Measurements from ENCODE around the gene SRSF3.
"Not testable (repeated sequence)": the region's sequence is repeated elsewhere in the genome, so short reads cannot be mapped to it uniquely, and the experiment has no call there.

Gene SRSF3

DNA sequence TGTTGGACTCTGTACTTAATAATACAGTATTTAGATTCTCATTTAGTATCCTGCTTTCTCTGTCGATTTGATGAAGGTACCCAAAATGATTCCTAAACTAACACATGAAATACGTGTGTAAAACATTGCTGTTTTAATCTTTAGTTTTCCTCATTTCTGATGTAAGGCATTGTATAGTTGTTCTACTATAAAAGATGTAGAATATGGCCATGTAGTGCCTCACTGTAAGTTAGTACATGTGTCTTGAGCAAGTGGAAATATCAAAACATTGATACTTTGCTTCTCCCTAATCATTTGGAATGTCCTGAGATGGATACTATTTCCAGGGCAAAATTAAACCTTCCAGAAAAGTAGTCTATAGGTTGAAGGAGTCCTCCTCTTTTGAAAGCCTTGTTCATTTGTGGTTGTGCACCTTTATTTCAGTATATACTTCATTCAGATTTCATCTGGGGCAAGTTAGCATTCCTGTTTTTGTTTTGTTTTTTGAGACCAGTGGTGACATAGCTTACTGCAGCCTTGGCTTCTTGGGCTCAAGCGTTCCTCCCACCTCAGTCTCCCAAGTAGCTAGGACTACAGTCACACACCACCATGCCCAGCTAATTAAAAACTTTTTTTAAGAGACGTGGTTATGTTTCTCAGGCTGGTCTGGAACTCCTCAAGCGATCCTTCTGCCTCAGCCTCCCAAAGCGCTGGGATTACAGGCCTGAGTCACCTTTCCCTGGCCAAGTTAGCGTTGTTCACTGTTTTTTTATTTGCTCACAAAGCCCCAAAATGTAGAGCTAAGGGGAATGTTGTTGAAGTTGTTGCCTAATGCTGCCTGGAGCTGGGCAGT is 11.6 kb downstream of the SRSF3 start:
- no peak for DNase-seq

DNA sequence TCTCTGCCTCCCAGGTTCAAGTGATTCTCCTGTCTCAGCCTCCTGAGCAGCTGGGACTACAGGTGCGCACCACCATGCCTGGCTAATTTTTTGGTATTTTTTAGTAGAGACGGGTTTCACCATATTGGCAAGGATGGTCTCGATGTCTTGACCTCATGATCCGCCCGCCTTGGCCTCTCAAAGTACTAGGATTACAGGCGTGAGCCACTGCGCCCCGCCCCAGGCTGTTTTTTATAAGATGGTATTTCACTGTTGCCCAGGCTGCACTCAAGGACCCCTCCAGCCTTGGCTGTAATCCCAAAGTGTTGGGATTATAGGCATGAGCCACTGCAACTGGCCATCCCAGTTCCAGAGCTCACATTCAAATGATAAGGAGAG is 13.1 kb downstream of the SRSF3 start:
- not testable (repeated sequence) for DNase-seq

DNA sequence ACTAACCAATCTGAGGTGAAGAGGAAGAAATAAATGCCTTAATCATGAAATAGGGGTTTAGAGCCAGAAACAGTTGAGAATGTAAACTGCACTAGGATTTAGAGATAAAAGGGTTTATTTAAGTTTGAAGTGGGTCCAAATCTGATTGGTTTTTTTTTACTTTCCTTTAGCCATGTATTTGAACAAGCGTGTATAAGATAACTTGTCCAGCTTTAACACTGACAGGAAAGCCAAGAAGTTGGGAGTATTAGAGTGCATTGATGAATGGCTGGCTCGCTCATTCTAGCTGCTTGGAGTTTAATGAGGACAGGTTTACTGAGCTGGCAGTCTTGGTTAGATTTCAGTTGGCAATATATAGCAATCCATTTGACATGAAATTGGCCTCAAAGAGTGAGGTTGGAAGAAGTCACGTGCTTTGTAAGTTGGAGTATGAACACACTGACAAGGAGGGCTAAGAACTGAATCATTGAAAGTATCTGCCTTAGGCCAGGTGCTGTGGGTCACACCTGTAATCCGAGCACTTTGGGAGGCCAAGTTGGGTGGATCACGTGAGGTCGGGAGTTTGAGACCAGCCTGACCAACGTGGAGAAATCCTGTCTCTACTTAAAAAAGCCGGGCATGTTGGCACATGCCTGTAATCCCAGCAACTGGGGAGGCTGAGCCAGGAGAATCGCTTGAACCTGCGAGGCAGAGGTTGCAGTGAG is 13.7 kb downstream of the SRSF3 start:
- DNase-seq, result no peak

GRCh38 chr6:36608788-36609563 is 14.8 kb downstream of the SRSF3 start:
- no peak for DNase-seq

DNA sequence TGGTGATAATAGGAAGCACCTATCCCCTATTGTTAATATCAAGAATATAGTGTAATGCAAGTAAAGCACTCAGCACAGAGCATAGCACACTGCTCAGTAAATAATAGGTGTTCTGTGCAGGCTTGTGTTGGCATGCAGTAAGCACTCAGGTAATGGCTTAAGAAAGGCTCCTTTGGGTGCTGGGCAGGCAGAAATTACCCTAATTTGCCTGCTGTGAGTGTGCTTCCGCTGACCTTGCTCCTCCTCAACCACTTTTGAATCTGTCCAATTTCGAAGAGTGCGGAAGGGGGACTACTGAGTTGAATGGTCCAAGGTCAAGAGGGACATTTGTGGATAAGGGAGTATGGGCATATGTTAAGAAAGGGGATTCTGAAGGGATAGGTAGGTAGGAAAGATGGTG is 15.4 kb downstream of the SRSF3 start:
- DNase-seq, result no peak

DNA sequence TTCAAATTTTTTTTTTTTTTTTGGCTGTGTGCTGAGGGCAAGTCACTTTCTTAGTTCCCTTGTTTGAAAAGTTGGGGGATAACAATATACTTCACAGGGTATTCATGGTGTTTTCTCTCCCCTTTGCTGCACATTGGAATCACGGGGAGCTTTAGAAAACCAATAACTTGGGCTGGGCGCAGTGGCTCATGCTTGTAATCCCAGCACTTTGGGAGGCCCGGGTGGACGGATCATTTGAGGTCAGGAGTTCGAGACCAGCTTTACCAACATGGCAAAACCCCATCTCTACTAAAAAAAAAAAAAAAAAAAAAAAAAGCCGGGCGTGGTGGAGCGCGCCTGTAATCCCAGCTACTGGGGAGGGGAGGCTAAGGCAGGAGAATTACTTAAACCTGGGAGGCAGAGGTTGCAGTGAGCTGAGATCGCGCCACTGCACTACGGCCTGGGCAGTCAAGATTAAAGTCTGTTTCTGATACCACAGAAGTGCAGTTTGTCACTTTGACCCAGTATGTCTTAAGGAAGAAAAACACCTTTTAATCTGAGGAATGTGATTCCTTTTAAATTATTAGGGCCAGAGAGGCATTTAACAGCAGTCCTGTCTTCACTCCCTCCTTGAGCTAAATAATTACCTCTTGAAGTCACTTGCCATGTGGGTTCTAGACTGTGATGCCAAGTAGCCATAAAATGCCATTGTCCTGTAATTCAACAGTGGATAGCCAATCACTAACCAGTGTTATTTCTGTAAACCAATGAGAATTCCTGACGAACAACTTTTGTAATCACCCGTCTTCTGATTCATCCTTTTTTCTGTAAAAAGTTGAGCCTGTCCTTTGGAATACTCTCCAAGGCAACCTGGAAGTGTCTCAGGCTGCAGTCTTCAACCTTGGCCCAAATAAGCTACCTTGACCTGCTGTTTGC is 16.1 kb downstream of the SRSF3 start:
- DNase-seq, result no peak

GRCh38 chr6:36610956-36611336 is 16.8 kb downstream of the SRSF3 start:
- DNase-seq, result no peak

GRCh38 chr6:36611679-36612078 is 17.5 kb downstream of the SRSF3 start:
- DNase-seq, result not testable (repeated sequence)

- no peak for DNase-seq
These were observed 18.0 kb downstream of the SRSF3 start for GRCh38 chr6:36612101-36612625.

DNA sequence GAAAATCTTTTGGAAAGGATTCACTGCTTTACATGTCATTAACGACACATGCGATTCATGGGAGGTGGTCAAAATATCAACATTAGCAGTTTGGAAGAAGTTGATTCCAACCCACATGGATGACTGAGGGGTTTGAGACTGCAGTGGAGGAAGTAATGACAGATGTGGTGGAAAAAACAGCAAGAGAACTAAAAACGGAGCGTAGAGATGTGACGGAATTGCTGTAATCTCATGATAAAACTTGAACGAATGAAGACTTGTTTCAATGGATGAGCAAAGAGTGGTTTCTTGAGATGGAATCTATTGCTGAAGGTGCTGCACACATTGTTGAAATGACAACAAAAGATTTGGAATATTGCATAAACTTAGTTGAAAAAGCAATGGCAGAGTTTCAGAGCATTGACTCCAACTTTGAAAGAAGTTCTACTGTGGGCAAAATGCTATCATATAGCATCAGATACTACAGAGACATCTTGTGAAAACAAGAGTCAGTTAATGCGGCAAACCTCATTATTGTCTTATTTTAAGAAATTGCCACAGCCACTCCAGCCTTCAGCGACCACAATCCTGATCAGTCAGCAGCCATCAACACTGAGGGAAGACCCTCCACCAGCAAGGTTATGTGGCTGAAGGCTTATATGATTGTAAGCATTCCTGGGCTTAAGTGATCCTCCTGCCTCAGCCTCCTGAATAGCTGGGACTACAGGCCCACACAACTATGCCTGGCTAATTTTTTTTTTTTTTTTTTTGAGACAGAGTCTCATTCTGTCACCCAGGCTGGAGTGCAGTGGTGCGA is 19.2 kb downstream of the SRSF3 start:
- no peak for DNase-seq

DNA sequence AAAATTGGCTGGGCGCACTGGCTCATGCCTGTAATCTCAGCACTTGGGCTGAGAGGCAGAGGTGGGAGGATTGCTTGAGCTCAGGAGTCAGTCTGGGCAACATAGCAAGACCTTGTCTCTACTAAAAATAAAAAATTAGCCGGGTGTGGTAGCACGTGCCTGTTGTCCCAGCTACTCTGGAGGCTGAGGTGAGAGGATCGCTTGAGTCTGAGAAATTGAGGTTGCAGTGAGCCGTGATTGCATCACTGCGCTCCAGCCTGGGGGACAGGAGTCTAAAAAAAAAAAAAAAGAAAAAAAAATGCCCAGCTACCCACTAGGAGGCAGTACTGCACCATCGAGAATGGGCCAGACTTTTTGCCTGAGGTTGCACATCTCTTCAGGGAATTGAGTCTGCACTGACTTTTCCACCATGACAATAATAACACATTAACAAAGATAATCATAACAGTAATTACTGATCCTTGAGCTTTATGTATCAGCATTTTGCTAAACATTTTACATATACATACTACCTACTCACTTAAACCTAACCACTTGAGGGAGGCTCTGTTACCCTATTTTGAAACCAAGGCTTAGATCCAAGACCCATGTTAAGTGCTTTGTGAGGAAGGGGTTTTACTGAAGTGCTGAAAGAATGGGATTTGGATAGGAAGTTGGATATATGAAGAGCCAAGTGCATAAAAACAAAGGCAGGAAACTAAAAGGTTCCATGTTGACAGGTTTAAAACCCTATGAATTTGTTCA is 21.0 kb downstream of the SRSF3 start:
- peak; percentile 51 for DNase-seq

DNA sequence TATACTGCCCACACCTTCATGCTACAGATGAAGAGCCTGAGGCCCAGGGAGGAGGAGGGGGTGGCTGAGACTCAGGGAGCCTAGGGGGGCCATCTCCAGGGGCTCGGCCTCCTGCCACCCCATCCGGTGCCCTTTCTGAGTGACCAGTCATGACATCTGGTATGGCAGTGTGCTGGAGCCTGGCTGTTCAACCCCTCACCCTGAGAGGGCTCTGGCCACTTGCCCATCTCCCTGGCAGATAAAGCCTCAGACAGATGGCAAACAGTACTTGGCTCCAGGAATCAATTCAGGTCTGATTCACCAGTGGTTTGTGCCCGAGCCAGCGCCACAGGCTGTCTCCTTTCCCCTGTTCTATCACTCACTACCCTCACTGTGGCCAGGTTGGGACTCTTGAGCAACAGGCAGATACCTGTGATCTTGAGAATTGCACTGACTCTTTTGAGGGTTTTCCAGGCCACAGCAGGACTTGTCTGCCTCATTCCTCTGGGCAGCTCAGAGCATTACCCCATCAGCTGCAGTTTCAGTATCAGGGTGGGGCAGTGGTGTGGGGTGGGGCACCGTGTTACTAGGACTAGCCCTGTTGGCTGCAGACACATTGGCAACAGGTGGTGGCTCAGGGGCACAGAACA is 22.8 kb downstream of the SRSF3 start:
- DNase-seq, result no peak

- DNase-seq, result no peak
These were observed 24.5 kb downstream of the SRSF3 start for GRCh38 chr6:36618366-36619355.

- no peak for DNase-seq
These were observed 27.3 kb downstream of the SRSF3 start for GRCh38 chr6:36621371-36621855.

GRCh38 chr6:36622901-36623546 is 28.9 kb downstream of the SRSF3 start:
- DNase-seq, result no peak

GRCh38 chr6:36623547-36624459 is 29.6 kb downstream of the SRSF3 start:
- DNase-seq, result peak; percentile 68
